SU-DHL-6 (cell line): ENCODE measurements around the gene NOTO.

Experiments used
- EZH2phosphoT487 ChIP-seq: fragments of 200-600 bp; sonication (generic), shearing (Covaris generic); conservative IDR thresholded peaks from 2 replicates; pipeline ENCODE4 v1.6.1; 2018; ENCODE audit warnings: mild to moderate bottlenecking, antibody characterized with exemption, low read length, moderate library complexity, mixed read lengths
- TF ChIP-seq, protein P1 (sequence below): fragments of 200-600 bp; sonication (generic); IDR thresholded peaks from one replicate; pipeline ENCODE4 v1.5.1; 2017; ENCODE audit warnings: antibody characterized with exemption, mild to moderate bottlenecking, low read length, moderate library complexity; ENCODE audit not compliant: insufficient read depth, poor library complexity, severe bottlenecking

DNA sequence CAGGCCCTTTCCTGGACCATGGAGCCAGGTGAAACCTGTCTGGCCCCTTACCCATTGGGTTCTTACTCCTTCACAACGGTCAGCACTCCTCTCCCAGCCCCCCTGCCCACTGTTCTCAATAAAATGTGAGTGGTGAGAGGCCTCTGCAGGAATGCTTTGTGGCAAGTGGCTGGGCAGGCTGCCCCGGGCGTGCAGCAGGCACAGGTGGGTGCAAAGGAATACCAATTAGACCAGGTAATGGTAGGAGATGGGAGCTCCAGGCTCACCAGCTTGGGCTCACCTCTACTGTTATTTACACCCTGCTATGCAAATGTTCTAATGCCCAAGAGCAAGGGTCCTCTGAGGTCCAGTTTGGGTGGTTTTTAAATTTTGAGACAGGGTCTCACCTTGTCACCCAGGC, 24.7 kb downstream of the NOTO start:
- TF ChIP-seq, protein P1, sequence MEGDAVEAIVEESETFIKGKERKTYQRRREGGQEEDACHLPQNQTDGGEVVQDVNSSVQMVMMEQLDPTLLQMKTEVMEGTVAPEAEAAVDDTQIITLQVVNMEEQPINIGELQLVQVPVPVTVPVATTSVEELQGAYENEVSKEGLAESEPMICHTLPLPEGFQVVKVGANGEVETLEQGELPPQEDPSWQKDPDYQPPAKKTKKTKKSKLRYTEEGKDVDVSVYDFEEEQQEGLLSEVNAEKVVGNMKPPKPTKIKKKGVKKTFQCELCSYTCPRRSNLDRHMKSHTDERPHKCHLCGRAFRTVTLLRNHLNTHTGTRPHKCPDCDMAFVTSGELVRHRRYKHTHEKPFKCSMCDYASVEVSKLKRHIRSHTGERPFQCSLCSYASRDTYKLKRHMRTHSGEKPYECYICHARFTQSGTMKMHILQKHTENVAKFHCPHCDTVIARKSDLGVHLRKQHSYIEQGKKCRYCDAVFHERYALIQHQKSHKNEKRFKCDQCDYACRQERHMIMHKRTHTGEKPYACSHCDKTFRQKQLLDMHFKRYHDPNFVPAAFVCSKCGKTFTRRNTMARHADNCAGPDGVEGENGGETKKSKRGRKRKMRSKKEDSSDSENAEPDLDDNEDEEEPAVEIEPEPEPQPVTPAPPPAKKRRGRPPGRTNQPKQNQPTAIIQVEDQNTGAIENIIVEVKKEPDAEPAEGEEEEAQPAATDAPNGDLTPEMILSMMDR = no peak
- TF ChIP-seq EZH2phosphoT487 = no peak
